Kidney (tissue), 14 donors: ENCODE results near the gene MED26. TPM values are rescaled to one million over a fixed set of nuclear protein-coding genes. Genes with fewer than 3 reads are reported as not detected.

Source experiments
- DNase-seq, 5 donors: peaks; one replicate each; pipeline ENCODE4 v3.0.0-alpha.2; 2013 to 2020
- FAIRE-seq: peaks from 2 replicates; lab custom pipeline; 2012; peaks lifted over from hg19 to GRCh38; lab: Jason Lieb, UNC
- H3K27ac ChIP-seq, 2 donors: one replicate each; pipeline ENCODE4 v1.7.0; 2013; ENCODE audit warnings: low read depth in 2 of 2, low read length in 2 of 2, inconsistent platforms in 1 of 2
- H3K27me3 ChIP-seq: one replicate; pipeline ENCODE4 v1.7.1; 2013; ENCODE audit warnings: low read length, inconsistent platforms; ENCODE audit not compliant: control insufficient read depth, insufficient read depth
- H3K36me3 ChIP-seq, 3 donors: one replicate each; pipeline versions ENCODE4 v1.7.0 to v1.7.1; 2013; ENCODE audit warnings: low read length in 3 of 3, control low read depth in 1 of 3, inconsistent platforms in 1 of 3; ENCODE audit not compliant: insufficient read depth in 3 of 3, control insufficient read depth in 2 of 3
- H3K4me1 ChIP-seq, 3 donors: one replicate each; pipeline versions ENCODE4 v1.7.0 to v1.7.1; 2013; ENCODE audit warnings: low read length in 3 of 3, inconsistent platforms in 1 of 3, low read depth in 1 of 3; ENCODE audit not compliant: control insufficient read depth in 2 of 3, insufficient read depth in 2 of 3
- H3K4me3 ChIP-seq, 3 donors: one replicate each; pipeline versions ENCODE4 v1.7.0 to v1.8.1; 2013; ENCODE audit warnings: low read length in 3 of 3, control low read depth in 1 of 3, inconsistent platforms in 1 of 3
- H3K9ac ChIP-seq, 3 donors: one replicate each; pipeline versions ENCODE4 v1.7.0 to v1.7.1; 2013; ENCODE audit warnings: low read length in 3 of 3, control low read depth in 1 of 3, inconsistent platforms in 1 of 3
- H3K9me3 ChIP-seq, 3 donors: one replicate each; pipeline versions ENCODE4 v1.7.0 to v1.7.1; 2013; ENCODE audit warnings: low read length in 3 of 3, control low read depth in 1 of 3, inconsistent platforms in 1 of 3; ENCODE audit not compliant: control insufficient read depth in 2 of 3, insufficient read depth in 1 of 3
- CTCF ChIP-seq: IDR thresholded peaks from 3 replicates; pipeline ENCODE4 v1.5.1; 2012; ENCODE audit warnings: mild to moderate bottlenecking, moderate library complexity, borderline replicate concordance; ENCODE audit not compliant: insufficient read depth; ENCODE audit errors: extremely low read depth
- intact Hi-C: fragments of 100-400 bp; cut with DNase I; formaldehyde crosslinking; loops from one replicate; pipeline ENCODE4 v1.11.1; 2022
- polyA plus RNA-seq: library from polyadenylated mRNA; stranded (reverse); fragments of 350-450 nt; fragmentation: Illumina TruSeq; extraction: RNeasy Lipid Tissue Mini Kit (QIAGEN cat#74804); gene quantifications from one replicate; pipeline ENCODE4 v1.2.3, GENCODE V29; 2014; ENCODE audit warnings: low read depth, low replicate concordance; ENCODE audit not compliant: insufficient read depth
- total RNA-seq: library from RNA; stranded (reverse); fragmentation: NEBNext Ultra II Directional; extraction: Animal tissue kit (Norgen Biotek cat#: 25700); gene quantifications from one replicate; pipeline ENCODE4 v1.2.1, GENCODE V29; 2021
- donor health status: control.
- donor health status: control.
- donor health status: control.
- donor health status: control.
- donor health status: control.
- donor health status: DM: yes; HTN: yes; CAD: no.
- donor health status: Normal renal cell carcinoma (clear cell type).

MED26 gene
- total and polyA plus RNA-seq, 2 donors from 2014 or later: 3.6 to 11.8 TPM

DNA sequence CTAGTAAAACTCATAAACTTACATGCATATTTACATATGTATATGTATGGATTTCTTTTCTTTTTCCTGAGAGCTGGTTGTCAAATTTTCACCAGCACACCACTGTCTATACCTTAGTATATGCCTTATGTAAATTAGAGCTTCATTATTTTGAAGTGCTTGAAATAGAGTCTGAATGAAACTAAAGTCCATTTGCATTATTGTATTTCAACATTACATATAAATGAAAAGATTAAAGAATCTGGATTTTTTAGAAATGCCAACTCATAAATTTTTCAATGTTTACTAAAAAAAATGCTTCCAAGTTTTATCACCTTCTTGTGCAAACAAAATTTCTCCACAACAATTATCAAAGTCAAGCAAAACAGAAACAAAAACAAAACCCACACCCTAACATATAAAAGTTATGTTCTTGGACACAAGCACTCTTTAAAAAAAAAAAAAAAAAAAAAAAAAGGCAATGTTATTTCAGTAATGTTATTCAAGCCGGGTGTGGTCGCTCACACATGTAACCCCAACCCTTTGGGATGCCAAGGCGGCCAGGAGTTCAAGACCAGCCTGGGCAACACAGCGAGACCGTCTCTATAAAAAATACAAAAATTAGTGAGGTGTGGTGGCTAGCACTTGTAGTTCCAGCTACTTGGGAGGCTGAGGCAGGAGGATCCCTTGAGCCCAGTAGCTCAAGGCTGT, 18.3 kb downstream of the MED26 start:
- no peaks in the 10 kb centered on the region for H3K27me3 ChIP-seq
- no peak overlapping the region for H3K4me3 ChIP-seq
- FAIRE-seq (no peak), DNase-seq (no peak)
- H3K4me1 ChIP-seq: peaks cover 0 to 15% (median 0%) of the 10 kb centered on the region in 3 donors
- no peak overlapping the region for H3K27ac ChIP-seq
- intact Hi-C loops: no loop called here
- TF ChIP-seq CTCF: no peak
- H3K36me3 ChIP-seq: no peaks in the 10 kb centered on the region
- no peaks in the 10 kb centered on the region for H3K9me3 ChIP-seq
- H3K9ac ChIP-seq: no peak overlapping the region

GRCh38 chr19:16608290-16608739, 19.7 kb downstream of the MED26 start:
- Histone ChIP-seq H3K36me3 (no peaks in the 10 kb centered on the region), H3K27me3 (no peaks in the 10 kb centered on the region), H3K4me3 (no peak overlapping the region), H3K4me1 (peaks cover 0 to 15% (median 0%) of the 10 kb centered on the region in 3 donors), H3K27ac (peak overlapping the region; percentile 9 to 16), H3K9ac (no peak overlapping the region), H3K9me3 (no peaks in the 10 kb centered on the region)
- intact Hi-C loops: no loop called here
- DNase-seq (peak in 1 of 5 donors; percentile 59), FAIRE-seq (no peak)
- TF ChIP-seq CTCF: no peak

- FAIRE-seq (no peak), DNase-seq (no peak)
- Histone ChIP-seq H3K27me3 (no peaks in the 10 kb centered on the region), H3K9ac (no peak overlapping the region), H3K36me3 (no peaks in the 10 kb centered on the region), H3K27ac (peak overlapping the region; percentile 9 to 16), H3K4me1 (peaks cover 0 to 15% (median 0%) of the 10 kb centered on the region in 3 donors), H3K9me3 (no peaks in the 10 kb centered on the region), H3K4me3 (no peak overlapping the region)
- TF ChIP-seq CTCF: no peak
- intact Hi-C loops: no loop called here
Observed at GRCh38 chr19:16607819-16608218, 20.2 kb downstream of the MED26 start.
